Naive thymus-derived CD4-positive, alpha-beta T cell (primary cell): ENCODE measurements around the gene RGS7BP. TPM values are rescaled to one million over a fixed set of nuclear protein-coding genes. Genes with fewer than 3 reads are reported as not detected.
"Not testable (repeated sequence)": the region's sequence is repeated elsewhere in the genome, so short reads cannot be mapped to it uniquely, and the experiment has no call there.

Experiments
- ATAC-seq: fragments of 150-1000 bp; cut with Tn5 transposase; 2 replicates; pipeline ENCODE4 v1.10.0; 2021; ENCODE audit warnings: mild to moderate bottlenecking, moderate library complexity
- CTCF ChIA-PET: fragments of 350-600 bp; sonication (Branson Sonifier 250); formaldehyde crosslinking; loops from one replicate; lab custom pipeline; 2021; ENCODE audit warnings: antibody characterized with exemption; lab: Charles Lee
- POLR2A ChIA-PET: fragments of 350-600 bp; sonication (Branson Sonifier 250); formaldehyde crosslinking; loops from one replicate; lab custom pipeline; 2021; ENCODE audit warnings: antibody characterized with exemption, inconsistent platforms; lab: Charles Lee
- DNase-seq, 9 donors: peaks; one replicate each; pipeline versions ENCODE4 v3.0.0 to v3.0.0-alpha.2; 2020 to 2022; ENCODE audit warnings: mixed read lengths in 1 of 9
- H3K27ac ChIP-seq: one replicate; pipeline ENCODE4 v1.7.0; 2013; ENCODE audit warnings: mild to moderate bottlenecking, low read depth, low read length, moderate library complexity
- H3K27me3 ChIP-seq, 2 donors: one replicate each; pipeline ENCODE4 v1.7.0; 2013; ENCODE audit warnings: low read length in 2 of 2, mild to moderate bottlenecking in 2 of 2, moderate library complexity in 2 of 2; ENCODE audit not compliant: control insufficient read depth in 2 of 2, insufficient read depth in 2 of 2
- H3K36me3 ChIP-seq, 3 experiments: 1 replicate in 2 of 3; 2 replicates in 1 of 3; pipeline ENCODE4 v1.7.0; 2013; ENCODE audit warnings: low read length in 3 of 3, mild to moderate bottlenecking in 3 of 3, moderate library complexity in 1 of 3; ENCODE audit not compliant: insufficient read depth in 3 of 3, control insufficient read depth in 2 of 3
- H3K4me1 ChIP-seq, 2 donors: one replicate each; pipeline ENCODE4 v1.7.0; 2013; ENCODE audit warnings: low read length in 2 of 2, mild to moderate bottlenecking in 2 of 2, moderate library complexity in 1 of 2; ENCODE audit not compliant: control insufficient read depth in 2 of 2, insufficient read depth in 2 of 2
- H3K4me3 ChIP-seq: 2 replicates; pipeline ENCODE4 v1.7.0; 2013; ENCODE audit warnings: mild to moderate bottlenecking, low read length
- H3K9me3 ChIP-seq, 3 experiments: 1 replicate in 2 of 3; 2 replicates in 1 of 3; pipeline ENCODE4 v1.7.0; 2013; ENCODE audit warnings: low read length in 3 of 3; ENCODE audit not compliant: control insufficient read depth in 2 of 3
- H3K27ac Mint-ChIP-seq, 9 donors: one replicate each; pipeline ENCODE4 v1.8.0; 2020 to 2022; ENCODE audit warnings: mixed read lengths in 9 of 9, mild to moderate bottlenecking in 8 of 9, moderate library complexity in 5 of 9, inconsistent platforms in 2 of 9
- H3K27me3 Mint-ChIP-seq, 5 donors: one replicate each; pipeline ENCODE4 v1.8.0; 2021 to 2022; ENCODE audit warnings: mixed read lengths in 5 of 5, mild to moderate bottlenecking in 1 of 5
- H3K36me3 Mint-ChIP-seq, 5 donors: one replicate each; pipeline ENCODE4 v1.8.0; 2020 to 2022; ENCODE audit warnings: mixed read lengths in 5 of 5, mild to moderate bottlenecking in 3 of 5, inconsistent platforms in 1 of 5
- H3K4me1 Mint-ChIP-seq, 7 donors: one replicate each; pipeline ENCODE4 v1.8.0; 2020 to 2022; ENCODE audit warnings: mixed read lengths in 7 of 7, mild to moderate bottlenecking in 3 of 7, inconsistent platforms in 1 of 7
- H3K4me3 Mint-ChIP-seq, 10 donors: one replicate each; pipeline ENCODE4 v1.8.0; 2020 to 2022; ENCODE audit warnings: mild to moderate bottlenecking in 10 of 10, mixed read lengths in 10 of 10, moderate library complexity in 6 of 10, inconsistent platforms in 2 of 10
- H3K9me3 Mint-ChIP-seq, 11 donors: one replicate each; pipeline ENCODE4 v1.8.0; 2020 to 2022; ENCODE audit warnings: mixed read lengths in 11 of 11, mild to moderate bottlenecking in 4 of 11, inconsistent platforms in 1 of 11, moderate library complexity in 1 of 11
- intact Hi-C, 2 donors: fragments of 100-400 bp; cut with micrococcal nuclease; formaldehyde crosslinking; loops; one replicate each; pipeline ENCODE4 v1.15.1; 2023
- polyA plus RNA-seq, 2 donors: library from polyadenylated mRNA; unstranded; fragments of 300-500 nt; fragmentation: Illumina TruSeq; gene quantifications; one replicate each; pipeline ENCODE4 v1.2.3, GENCODE V29; 2021
- total RNA-seq, 6 experiments: library from RNA in 5 of 6; stranded (reverse) in 5 of 6; gene quantifications; 1 replicate in 5 of 6; 2 replicates in 1 of 6; pipeline ENCODE4 v1.2.3 and lab custom pipeline; 2021 to 2026

The RGS7BP gene
- total and polyA plus RNA-seq, 7 experiments from 2014 or later, result not detected

GRCh38 chr5:64532657-64533056, 26.8 kb downstream of the RGS7BP start:
- Histone ChIP-seq H3K4me1 (no peaks in the 10 kb centered on the region), H3K4me3 (no peak overlapping the region), H3K27me3 (no peaks in the 10 kb centered on the region), H3K27ac (no peak overlapping the region), H3K9me3 (no peaks in the 10 kb centered on the region), H3K36me3 (no peaks in the 10 kb centered on the region)
- DNase-seq (no peak), ATAC-seq (no peak)
- ChIA-PET CTCF (no interaction called here), POLR2A (no interaction called here)
- Mint-ChIP-seq H3K4me3 (no peak overlapping the region), H3K4me1 (no peaks in the 10 kb centered on the region), H3K27ac (no peak overlapping the region), H3K36me3 (no peaks in the 10 kb centered on the region), H3K27me3 (no peaks in the 10 kb centered on the region), H3K9me3 (peaks cover 0 to 2% (median 0%) of the 10 kb centered on the region in 11 donors)
- intact Hi-C loops, result no loop called here

GRCh38 chr5:64534033-64534432, 28.2 kb downstream of the RGS7BP start:
- Histone ChIP-seq H3K27me3 (no peaks in the 10 kb centered on the region), H3K4me3 (no peak overlapping the region), H3K36me3 (no peaks in the 10 kb centered on the region), H3K9me3 (no peaks in the 10 kb centered on the region), H3K4me1 (no peaks in the 10 kb centered on the region), H3K27ac (no peak overlapping the region)
- Mint-ChIP-seq H3K9me3 (peaks cover 0 to 2% (median 0%) of the 10 kb centered on the region in 11 donors), H3K27ac (no peak overlapping the region), H3K27me3 (peaks cover 0 to 3% (median 0%) of the 10 kb centered on the region in 5 donors), H3K4me1 (no peaks in the 10 kb centered on the region), H3K4me3 (no peak overlapping the region), H3K36me3 (no peaks in the 10 kb centered on the region)
- intact Hi-C loops, result no loop called here
- DNase-seq (no peak), ATAC-seq (no peak)
- ChIA-PET POLR2A (no interaction called here), CTCF (no interaction called here)

- H3K9me3 Mint-ChIP-seq, result peaks cover 2 to 40% (median 12%) of the 10 kb centered on the region in 11 donors
- H3K36me3 Mint-ChIP-seq, result peaks cover 0 to 7% (median 0%) of the 10 kb centered on the region in 5 donors
- H3K27me3 Mint-ChIP-seq, result peaks cover 0 to 28% (median 9%) of the 10 kb centered on the region in 5 donors
- DNase-seq (no peak), ATAC-seq (no peak)
- Histone ChIP-seq H3K9me3 (no peaks in the 10 kb centered on the region), H3K36me3 (no peaks in the 10 kb centered on the region), H3K4me1 (no peaks in the 10 kb centered on the region), H3K4me3 (no peak overlapping the region), H3K27me3 (no peaks in the 10 kb centered on the region), H3K27ac (no peak overlapping the region)
- ChIA-PET POLR2A (no interaction called here), CTCF (no interaction called here)
- H3K27ac Mint-ChIP-seq, result no peak overlapping the region
- no peak overlapping the region for H3K4me3 Mint-ChIP-seq
- intact Hi-C loops, result no loop called here
- H3K4me1 Mint-ChIP-seq, result no peaks in the 10 kb centered on the region
These were observed 52.1 kb downstream of the RGS7BP start for GRCh38 chr5:64557911-64558310.

- ATAC-seq, DNase-seq, H3K36me3 Mint-ChIP-seq, H3K9me3 ChIP-seq, H3K4me1 Mint-ChIP-seq, H3K27ac Mint-ChIP-seq, POLR2A ChIA-PET, H3K4me3 ChIP-seq, H3K4me1 ChIP-seq, CTCF ChIA-PET, H3K4me3 Mint-ChIP-seq, intact Hi-C loops, H3K36me3 ChIP-seq, H3K27ac ChIP-seq, H3K27me3 ChIP-seq: not testable (repeated sequence)
- Mint-ChIP-seq H3K27me3 (peaks cover 0 to 28% (median 10%) of the 10 kb centered on the region in 5 donors), H3K9me3 (peaks cover 2 to 40% (median 12%) of the 10 kb centered on the region in 11 donors)
These were observed 52.8 kb downstream of the RGS7BP start for GRCh38 chr5:64558641-64559040.

- Mint-ChIP-seq H3K36me3 (no peaks in the 10 kb centered on the region), H3K9me3 (peaks cover 0 to 3% (median 0%) of the 10 kb centered on the region in 11 donors), H3K4me1 (no peaks in the 10 kb centered on the region), H3K27ac (no peak overlapping the region), H3K4me3 (no peak overlapping the region), H3K27me3 (peaks cover 0 to 13% (median 9%) of the 10 kb centered on the region in 5 donors)
- Histone ChIP-seq H3K9me3 (no peaks in the 10 kb centered on the region), H3K4me1 (no peaks in the 10 kb centered on the region), H3K27ac (no peak overlapping the region), H3K4me3 (no peak overlapping the region), H3K36me3 (no peaks in the 10 kb centered on the region), H3K27me3 (peaks cover 0 to 3% of the 10 kb centered on the region in 2 donors)
- ATAC-seq, result no peak
- intact Hi-C loops, result no loop called here
- POLR2A ChIA-PET, result no interaction called here
- CTCF ChIA-PET, result no interaction called here
- no peak for DNase-seq
These were observed 60.6 kb downstream of the RGS7BP start for GRCh38 chr5:64566310-64566916.

- ChIA-PET CTCF (no interaction called here), POLR2A (no interaction called here)
- Mint-ChIP-seq H3K36me3 (no peaks in the 10 kb centered on the region), H3K4me3 (no peak overlapping the region), H3K4me1 (no peaks in the 10 kb centered on the region), H3K27me3 (peaks cover 0 to 19% (median 6%) of the 10 kb centered on the region in 5 donors), H3K9me3 (peaks cover 0 to 2% (median 0%) of the 10 kb centered on the region in 11 donors), H3K27ac (no peak overlapping the region)
- Histone ChIP-seq H3K27ac (no peak overlapping the region), H3K4me1 (no peaks in the 10 kb centered on the region), H3K4me3 (no peak overlapping the region), H3K9me3 (no peaks in the 10 kb centered on the region), H3K27me3 (no peaks in the 10 kb centered on the region), H3K36me3 (no peaks in the 10 kb centered on the region)
- no peak for DNase-seq
- no peak for ATAC-seq
- intact Hi-C loops, result no loop called here
These were observed 64.0 kb downstream of the RGS7BP start for GRCh38 chr5:64569858-64570257.

GRCh38 chr5:64570395-64570996, 64.7 kb downstream of the RGS7BP start:
- DNase-seq (no peak), ATAC-seq (no peak)
- POLR2A ChIA-PET, result no interaction called here
- Histone ChIP-seq H3K9me3 (no peaks in the 10 kb centered on the region), H3K27ac (no peak overlapping the region), H3K4me3 (no peak overlapping the region), H3K4me1 (no peaks in the 10 kb centered on the region), H3K36me3 (no peaks in the 10 kb centered on the region), H3K27me3 (no peaks in the 10 kb centered on the region)
- CTCF ChIA-PET, result no interaction called here
- Mint-ChIP-seq H3K4me1 (no peaks in the 10 kb centered on the region), H3K27ac (no peak overlapping the region), H3K27me3 (peaks cover 0 to 20% (median 6%) of the 10 kb centered on the region in 5 donors), H3K36me3 (no peaks in the 10 kb centered on the region), H3K4me3 (no peak overlapping the region), H3K9me3 (peaks cover 0 to 2% (median 0%) of the 10 kb centered on the region in 11 donors)
- intact Hi-C loops, result no loop called here
